Kidney (tissue), 14 donors: ENCODE measurements around the gene MYLK. TPM values are rescaled to one million over a fixed set of nuclear protein-coding genes. Genes with fewer than 3 reads are reported as not detected.

Experiments
- DNase-seq, 5 donors: peaks; one replicate each; pipeline ENCODE4 v3.0.0-alpha.2; 2013 to 2020
- FAIRE-seq: peaks from 2 replicates; lab custom pipeline; 2012; peaks lifted over from hg19 to GRCh38; lab: Jason Lieb, UNC
- H3K27ac ChIP-seq, 2 donors: one replicate each; pipeline ENCODE4 v1.7.0; 2013; ENCODE audit warnings: low read depth in 2 of 2, low read length in 2 of 2, inconsistent platforms in 1 of 2
- H3K27me3 ChIP-seq: one replicate; pipeline ENCODE4 v1.7.1; 2013; ENCODE audit warnings: low read length, inconsistent platforms; ENCODE audit not compliant: control insufficient read depth, insufficient read depth
- H3K36me3 ChIP-seq, 3 donors: one replicate each; pipeline versions ENCODE4 v1.7.0 to v1.7.1; 2013; ENCODE audit warnings: low read length in 3 of 3, control low read depth in 1 of 3, inconsistent platforms in 1 of 3; ENCODE audit not compliant: insufficient read depth in 3 of 3, control insufficient read depth in 2 of 3
- H3K4me1 ChIP-seq, 3 donors: one replicate each; pipeline versions ENCODE4 v1.7.0 to v1.7.1; 2013; ENCODE audit warnings: low read length in 3 of 3, inconsistent platforms in 1 of 3, low read depth in 1 of 3; ENCODE audit not compliant: control insufficient read depth in 2 of 3, insufficient read depth in 2 of 3
- H3K4me3 ChIP-seq, 3 donors: one replicate each; pipeline versions ENCODE4 v1.7.0 to v1.8.1; 2013; ENCODE audit warnings: low read length in 3 of 3, control low read depth in 1 of 3, inconsistent platforms in 1 of 3
- H3K9ac ChIP-seq, 3 donors: one replicate each; pipeline versions ENCODE4 v1.7.0 to v1.7.1; 2013; ENCODE audit warnings: low read length in 3 of 3, control low read depth in 1 of 3, inconsistent platforms in 1 of 3
- H3K9me3 ChIP-seq, 3 donors: one replicate each; pipeline versions ENCODE4 v1.7.0 to v1.7.1; 2013; ENCODE audit warnings: low read length in 3 of 3, control low read depth in 1 of 3, inconsistent platforms in 1 of 3; ENCODE audit not compliant: control insufficient read depth in 2 of 3, insufficient read depth in 1 of 3
- intact Hi-C: fragments of 100-400 bp; cut with DNase I; formaldehyde crosslinking; loops from one replicate; pipeline ENCODE4 v1.11.1; 2022
- polyA plus RNA-seq: library from polyadenylated mRNA; stranded (reverse); fragments of 350-450 nt; fragmentation: Illumina TruSeq; extraction: RNeasy Lipid Tissue Mini Kit (QIAGEN cat#74804); gene quantifications from one replicate; pipeline ENCODE4 v1.2.3, GENCODE V29; 2014; ENCODE audit warnings: low read depth, low replicate concordance; ENCODE audit not compliant: insufficient read depth
- total RNA-seq: library from RNA; stranded (reverse); fragmentation: NEBNext Ultra II Directional; extraction: Animal tissue kit (Norgen Biotek cat#: 25700); gene quantifications from one replicate; pipeline ENCODE4 v1.2.1, GENCODE V29; 2021
- TF ChIP-seq, protein P1 (sequence below): IDR thresholded peaks from 3 replicates; pipeline ENCODE4 v1.5.1; 2012; ENCODE audit warnings: mild to moderate bottlenecking, moderate library complexity, borderline replicate concordance; ENCODE audit not compliant: insufficient read depth; ENCODE audit errors: extremely low read depth
- donor health status: control.
- donor health status: control.
- donor health status: control.
- donor health status: control.
- donor health status: control.
- donor health status: DM: yes; HTN: yes; CAD: no.
- donor health status: Normal renal cell carcinoma (clear cell type).

Gene MYLK
- total and polyA plus RNA-seq, 2 donors from 2014 or later = 25.3 to 164 TPM

DNA sequence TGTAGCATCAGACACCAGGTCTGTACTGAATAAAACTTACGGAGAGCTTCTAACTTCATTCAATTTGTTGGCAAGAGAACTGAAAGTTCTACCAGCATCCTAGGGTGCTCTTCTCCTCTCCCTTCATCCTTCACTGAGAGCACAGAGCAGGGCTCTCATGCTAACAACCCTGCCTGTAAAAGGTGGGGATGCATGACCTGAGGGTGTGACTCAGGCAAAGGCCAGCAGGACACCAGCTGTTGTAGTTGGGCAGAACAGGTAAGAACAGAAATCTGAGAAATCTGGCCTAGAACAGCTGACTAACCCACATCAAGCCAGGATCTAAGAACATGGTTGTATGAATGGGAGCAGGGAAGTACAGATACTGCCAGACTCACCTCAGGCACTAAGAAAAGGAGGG lies 64.2 kb downstream of the MYLK start:
- FAIRE-seq (no peak), DNase-seq (no peak)
- no peak overlapping the region for H3K4me3 ChIP-seq
- H3K27me3 ChIP-seq = no peaks in the 10 kb centered on the region
- peaks cover 0 to 5% (median 0%) of the 10 kb centered on the region in 3 donors for H3K4me1 ChIP-seq
- intact Hi-C loops = no loop called here
- H3K9me3 ChIP-seq = peaks cover 0 to 7% (median 0%) of the 10 kb centered on the region in 3 donors
- no peaks in the 10 kb centered on the region for H3K36me3 ChIP-seq
- H3K27ac ChIP-seq = no peak overlapping the region
- H3K9ac ChIP-seq = no peak overlapping the region
- TF ChIP-seq, protein P1, sequence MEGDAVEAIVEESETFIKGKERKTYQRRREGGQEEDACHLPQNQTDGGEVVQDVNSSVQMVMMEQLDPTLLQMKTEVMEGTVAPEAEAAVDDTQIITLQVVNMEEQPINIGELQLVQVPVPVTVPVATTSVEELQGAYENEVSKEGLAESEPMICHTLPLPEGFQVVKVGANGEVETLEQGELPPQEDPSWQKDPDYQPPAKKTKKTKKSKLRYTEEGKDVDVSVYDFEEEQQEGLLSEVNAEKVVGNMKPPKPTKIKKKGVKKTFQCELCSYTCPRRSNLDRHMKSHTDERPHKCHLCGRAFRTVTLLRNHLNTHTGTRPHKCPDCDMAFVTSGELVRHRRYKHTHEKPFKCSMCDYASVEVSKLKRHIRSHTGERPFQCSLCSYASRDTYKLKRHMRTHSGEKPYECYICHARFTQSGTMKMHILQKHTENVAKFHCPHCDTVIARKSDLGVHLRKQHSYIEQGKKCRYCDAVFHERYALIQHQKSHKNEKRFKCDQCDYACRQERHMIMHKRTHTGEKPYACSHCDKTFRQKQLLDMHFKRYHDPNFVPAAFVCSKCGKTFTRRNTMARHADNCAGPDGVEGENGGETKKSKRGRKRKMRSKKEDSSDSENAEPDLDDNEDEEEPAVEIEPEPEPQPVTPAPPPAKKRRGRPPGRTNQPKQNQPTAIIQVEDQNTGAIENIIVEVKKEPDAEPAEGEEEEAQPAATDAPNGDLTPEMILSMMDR = no peak

DNA sequence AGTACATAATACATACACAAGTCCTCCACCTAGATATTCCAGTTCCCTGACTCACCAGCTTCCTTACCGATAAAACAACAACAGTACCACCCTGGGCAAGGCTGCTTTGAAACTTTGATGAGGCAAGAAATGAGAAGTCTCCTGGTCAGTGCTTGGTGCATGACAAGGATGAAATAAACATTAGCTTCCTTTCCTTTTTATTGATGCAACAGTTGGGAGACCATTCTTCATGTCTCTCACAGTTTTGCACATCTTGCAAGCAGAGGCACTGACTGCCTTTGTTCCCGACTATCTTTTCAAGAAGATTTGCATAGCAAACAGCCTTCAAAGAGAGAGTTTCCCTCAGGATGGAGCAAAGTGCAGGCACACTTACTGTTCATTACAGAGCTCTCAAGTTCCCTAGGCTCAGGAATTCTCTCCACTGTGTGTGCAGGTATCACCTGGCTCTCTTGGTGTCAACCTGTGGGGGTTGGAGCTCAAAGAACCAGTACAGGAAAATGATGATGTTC lies 65.2 kb downstream of the MYLK start:
- Histone ChIP-seq H3K9me3 (peaks cover 0 to 7% (median 0%) of the 10 kb centered on the region in 3 donors), H3K4me3 (no peak overlapping the region), H3K27me3 (no peaks in the 10 kb centered on the region), H3K4me1 (peaks cover 0 to 5% (median 0%) of the 10 kb centered on the region in 3 donors), H3K36me3 (no peaks in the 10 kb centered on the region), H3K9ac (no peak overlapping the region), H3K27ac (no peak overlapping the region)
- FAIRE-seq (no peak), DNase-seq (no peak)
- TF ChIP-seq, protein P1 = no peak
- intact Hi-C loops = no loop called here

DNA sequence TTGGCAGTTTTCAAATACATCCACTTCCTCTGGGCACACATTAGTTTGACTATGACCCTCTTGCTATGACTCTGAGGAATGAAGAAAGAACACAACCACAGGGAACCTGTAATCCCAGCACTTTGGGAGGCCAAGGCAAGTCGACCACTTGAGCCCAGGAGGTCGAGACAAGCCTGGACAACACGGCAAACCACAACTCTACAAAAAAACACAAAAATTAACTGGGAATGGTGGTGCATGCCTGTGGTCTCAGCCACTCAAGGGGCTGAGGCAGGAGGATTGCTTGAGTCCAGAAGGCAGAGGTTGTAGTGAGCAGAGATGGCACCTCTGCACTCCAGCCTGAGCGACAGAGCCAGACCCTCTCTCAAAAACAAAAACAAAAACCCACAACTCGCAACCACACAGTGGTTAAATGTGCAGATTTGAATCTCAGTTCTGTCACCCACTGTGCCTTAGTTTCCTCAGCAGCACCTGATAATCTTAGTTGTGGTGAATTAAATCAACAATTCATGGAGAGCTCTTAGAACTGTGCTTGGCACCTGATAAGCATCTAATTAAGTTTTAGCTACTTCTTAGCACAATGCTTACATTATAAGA lies 65.7 kb downstream of the MYLK start:
- Histone ChIP-seq H3K27me3 (no peaks in the 10 kb centered on the region), H3K36me3 (no peaks in the 10 kb centered on the region), H3K9ac (no peak overlapping the region), H3K9me3 (peaks cover 0 to 7% (median 0%) of the 10 kb centered on the region in 3 donors), H3K4me3 (no peak overlapping the region), H3K4me1 (peaks cover 0 to 5% (median 0%) of the 10 kb centered on the region in 3 donors), H3K27ac (no peak overlapping the region)
- no peak for DNase-seq
- no peak for FAIRE-seq
- TF ChIP-seq, protein P1 = no peak
- intact Hi-C loops = no loop called here

DNA sequence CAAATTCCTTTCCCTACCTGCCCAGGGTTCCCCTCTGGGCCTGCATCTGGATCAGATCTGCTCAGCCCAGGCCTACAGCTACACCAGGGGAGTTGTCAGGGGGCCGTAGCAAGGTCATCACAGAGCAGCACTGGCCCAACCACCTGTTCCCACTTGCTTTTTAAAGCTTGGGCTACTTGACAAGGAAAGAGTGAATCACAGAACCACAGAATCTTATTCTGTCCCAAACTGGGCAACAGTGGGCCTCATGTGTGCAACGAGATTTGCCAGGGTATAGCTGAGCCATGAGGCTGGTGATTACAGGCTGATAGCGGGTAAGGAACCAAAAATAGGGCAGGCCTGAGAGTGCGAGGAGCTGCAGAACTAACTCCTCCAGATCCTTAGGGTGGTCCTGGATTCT lies 66.7 kb downstream of the MYLK start:
- DNase-seq (no peak), FAIRE-seq (no peak)
- TF ChIP-seq, protein P1 = no peak
- Histone ChIP-seq H3K9ac (no peak overlapping the region), H3K27ac (peak overlapping the region in 1 of 2 donors; percentile 76), H3K9me3 (peaks cover 0 to 7% (median 0%) of the 10 kb centered on the region in 3 donors), H3K27me3 (no peaks in the 10 kb centered on the region), H3K4me3 (no peak overlapping the region), H3K36me3 (no peaks in the 10 kb centered on the region), H3K4me1 (peaks cover 0 to 5% (median 0%) of the 10 kb centered on the region in 3 donors)
- intact Hi-C loops = no loop called here
